Measurements from ENCODE around the gene SPAG16.

SPAG16 gene

DNA sequence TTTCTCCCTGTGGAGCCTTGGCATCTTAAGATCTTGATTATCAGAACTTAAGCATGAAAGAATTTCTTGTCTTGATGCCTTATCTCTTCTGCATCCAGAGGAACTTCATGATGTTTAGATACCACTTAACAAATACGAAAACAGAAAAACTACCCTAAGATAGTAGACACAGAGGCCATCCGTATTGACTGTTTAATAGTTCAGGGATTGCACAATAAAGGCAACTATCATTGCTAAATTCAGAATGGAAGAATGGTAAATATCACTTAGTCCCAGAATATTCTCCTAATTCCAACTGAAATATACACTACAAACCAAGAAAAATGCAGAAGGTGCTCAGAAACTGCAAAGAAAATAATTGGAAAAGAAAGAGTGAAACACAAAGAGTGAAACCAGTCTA lies 912.0 kb downstream of the SPAG16 start:
- no peak for DNase-seq

GRCh38 chr2:214201892-214202291 lies 917.6 kb downstream of the SPAG16 start:
- DNase-seq, result no peak

GRCh38 chr2:214203214-214203613 lies 919.0 kb downstream of the SPAG16 start:
- DNase-seq, result no peak

GRCh38 chr2:214203744-214204289 lies 919.6 kb downstream of the SPAG16 start:
- DNase-seq, result no peak

GRCh38 chr2:214215107-214215506 lies 930.8 kb downstream of the SPAG16 start:
- DNase-seq, result no peak

- DNase-seq, result no peak
Measured at GRCh38 chr2:214217136-214217535, 932.9 kb downstream of the SPAG16 start.

DNA sequence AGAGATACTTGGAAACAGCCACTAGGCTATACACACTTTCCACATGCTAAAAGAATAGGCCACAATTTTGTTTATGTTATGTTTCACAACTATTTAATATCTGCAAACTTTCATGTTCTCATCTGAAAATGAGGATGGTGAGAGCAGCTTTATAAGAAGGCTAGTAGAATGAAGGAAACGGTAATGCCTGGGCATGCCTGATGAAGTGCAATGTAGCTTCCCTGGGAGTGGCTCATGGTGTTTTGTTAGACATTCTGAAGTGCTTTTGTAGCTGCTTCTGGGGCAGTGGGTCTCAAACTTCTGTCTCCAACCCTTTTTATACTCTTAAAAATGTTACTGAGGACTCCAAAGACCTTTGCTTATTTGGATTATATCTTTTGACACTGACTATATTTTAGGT lies 933.3 kb downstream of the SPAG16 start:
- DNase-seq, result no peak

- no peak for DNase-seq
Measured at GRCh38 chr2:214220251-214220650, 936.0 kb downstream of the SPAG16 start.

DNA sequence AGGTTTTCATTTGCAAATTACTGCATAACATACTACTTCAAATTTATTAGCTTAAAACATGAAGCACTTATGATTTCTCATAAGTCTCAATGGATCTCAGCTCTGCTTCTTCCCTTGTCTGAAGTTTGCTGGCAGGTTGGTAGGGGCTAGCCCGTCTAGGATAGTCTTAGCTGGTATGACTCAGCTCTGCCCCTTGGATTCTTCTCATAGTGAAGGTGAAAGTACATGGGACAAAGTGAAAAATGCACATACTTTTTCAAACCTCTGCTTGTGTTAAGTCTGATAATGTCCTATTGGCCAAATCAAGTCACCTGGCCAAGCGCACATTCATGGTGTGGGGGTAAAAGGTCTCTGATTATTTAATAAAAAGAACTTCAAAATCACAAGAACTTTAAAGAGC lies 941.8 kb downstream of the SPAG16 start:
- no peak for DNase-seq

DNA sequence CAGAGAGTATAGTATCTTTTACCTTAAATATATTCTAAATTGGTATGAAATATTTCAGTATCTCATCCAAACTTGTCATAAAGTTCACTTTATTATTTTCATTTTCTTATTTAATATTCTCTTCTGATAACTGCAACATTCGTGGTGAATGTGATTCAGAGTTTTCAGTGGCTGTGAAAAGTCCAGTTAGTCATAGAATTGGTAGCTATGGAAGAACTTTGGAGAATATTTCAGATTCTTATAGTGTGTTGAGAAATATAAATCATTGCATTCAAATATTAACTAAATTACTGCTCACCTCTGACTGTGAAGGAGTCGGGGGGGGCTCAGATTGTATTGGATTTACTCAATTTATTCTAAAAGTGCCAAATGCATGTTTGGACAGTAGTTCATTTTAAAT lies 948.0 kb downstream of the SPAG16 start:
- DNase-seq, result no peak

DNA sequence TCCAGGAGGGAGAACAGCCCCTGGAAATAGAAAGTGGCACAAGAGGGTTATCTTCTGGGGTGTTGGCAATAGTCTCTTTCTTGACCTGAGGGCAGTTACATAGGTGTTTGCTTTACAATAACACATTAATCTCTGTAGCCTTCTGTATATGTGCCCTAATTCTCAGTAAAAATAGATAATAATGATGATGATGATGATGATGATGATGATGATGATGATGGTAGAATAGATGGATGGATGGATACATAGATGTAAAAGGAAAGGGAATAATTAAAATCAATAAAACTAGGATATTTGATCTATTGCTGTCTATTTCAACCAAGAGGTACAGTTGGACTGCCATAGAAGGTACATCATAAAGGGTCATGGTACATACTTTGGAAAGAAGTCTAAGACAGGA lies 948.9 kb downstream of the SPAG16 start:
- DNase-seq, result no peak

DNA sequence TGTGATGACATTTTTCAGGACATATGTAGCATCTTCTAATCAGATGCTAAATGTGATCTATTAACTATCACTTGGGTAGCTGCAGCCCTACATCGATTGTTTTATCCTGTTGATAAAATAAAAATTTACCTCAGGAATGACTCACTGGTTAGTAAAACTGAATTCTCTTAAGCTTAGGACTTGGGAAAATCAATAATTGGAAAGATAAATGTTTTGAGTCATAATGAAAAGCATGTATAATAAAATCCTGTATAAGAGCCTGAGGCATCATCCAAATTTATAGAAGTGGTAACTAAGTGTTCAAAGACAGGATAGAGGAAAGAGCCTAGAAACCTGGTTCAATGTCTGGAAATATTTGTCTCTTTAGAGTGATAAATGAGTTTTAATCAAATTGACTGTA lies 958.5 kb downstream of the SPAG16 start:
- DNase-seq, result no peak

- DNase-seq, result no peak
Measured at GRCh38 chr2:214244847-214245246, 960.6 kb downstream of the SPAG16 start.

GRCh38 chr2:214246417-214246816 lies 962.2 kb downstream of the SPAG16 start:
- DNase-seq, result no peak

- no peak for DNase-seq
Measured at GRCh38 chr2:214247531-214247930, 963.3 kb downstream of the SPAG16 start.

- no peak for DNase-seq
Measured at GRCh38 chr2:214255046-214255445, 970.8 kb downstream of the SPAG16 start.

DNA sequence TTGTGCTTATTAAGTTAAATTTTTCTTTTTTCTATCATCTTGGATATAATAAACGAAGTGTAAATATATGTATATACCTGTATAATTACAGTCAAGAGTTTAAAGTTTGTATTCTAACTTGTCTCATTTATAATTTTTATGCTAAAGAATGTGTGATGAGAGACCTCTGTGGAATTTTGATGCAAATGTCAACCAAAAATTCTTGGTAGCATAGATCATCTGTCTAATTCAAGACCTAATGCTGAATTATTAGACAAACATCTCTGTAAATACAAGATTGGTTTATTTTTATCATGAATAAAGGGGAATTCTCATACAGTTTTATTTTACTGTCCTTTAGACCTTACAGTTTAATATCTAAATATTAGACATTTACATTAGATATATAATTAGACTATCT lies 977.4 kb downstream of the SPAG16 start:
- no peak for DNase-seq

- DNase-seq, result no peak
Measured at GRCh38 chr2:214264171-214264570, 979.9 kb downstream of the SPAG16 start.

DNA sequence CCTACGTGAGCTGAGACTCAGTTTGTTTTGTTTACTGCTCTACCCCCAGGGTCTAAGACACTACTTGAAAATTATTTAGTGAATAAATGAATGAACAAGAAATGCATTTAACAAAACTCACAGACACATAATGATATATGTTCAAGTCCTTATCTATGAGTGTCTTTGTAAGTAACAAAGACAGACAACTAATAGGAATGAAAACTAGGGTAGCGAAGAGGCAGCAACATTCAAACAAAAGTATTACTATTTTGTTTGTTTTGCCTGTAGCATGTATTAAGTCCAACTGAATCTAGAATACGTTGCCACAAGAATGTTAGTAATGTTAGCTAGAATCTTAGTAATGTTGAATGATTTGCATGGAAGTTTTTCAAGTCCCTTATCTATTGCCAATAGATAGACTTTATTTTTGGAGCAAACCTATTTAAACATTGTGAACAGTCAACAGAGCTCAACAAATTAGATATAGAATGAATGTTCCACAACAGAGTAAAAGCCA lies 981.8 kb downstream of the SPAG16 start:
- no peak for DNase-seq

DNA sequence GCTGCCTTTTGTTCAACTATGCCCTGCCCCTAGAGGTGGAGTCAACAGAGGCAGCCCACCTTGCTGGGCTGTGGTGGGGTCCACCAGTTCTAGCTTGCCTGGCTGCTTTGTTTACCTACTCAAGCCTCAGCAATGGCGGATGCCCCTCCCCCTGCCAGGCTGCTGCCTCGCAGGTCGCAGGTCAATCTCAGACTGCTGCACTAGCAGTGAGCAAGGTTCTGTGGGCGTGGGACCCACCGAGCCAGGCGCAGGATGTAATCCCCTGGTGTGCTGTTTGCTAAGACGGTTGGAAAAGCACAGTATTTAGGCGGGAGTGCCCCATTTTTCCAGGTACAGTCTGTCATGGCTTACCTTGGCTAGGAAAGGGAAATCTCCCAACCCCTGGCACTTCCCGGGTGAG lies 993.6 kb downstream of the SPAG16 start:
- DNase-seq, result no peak

DNA sequence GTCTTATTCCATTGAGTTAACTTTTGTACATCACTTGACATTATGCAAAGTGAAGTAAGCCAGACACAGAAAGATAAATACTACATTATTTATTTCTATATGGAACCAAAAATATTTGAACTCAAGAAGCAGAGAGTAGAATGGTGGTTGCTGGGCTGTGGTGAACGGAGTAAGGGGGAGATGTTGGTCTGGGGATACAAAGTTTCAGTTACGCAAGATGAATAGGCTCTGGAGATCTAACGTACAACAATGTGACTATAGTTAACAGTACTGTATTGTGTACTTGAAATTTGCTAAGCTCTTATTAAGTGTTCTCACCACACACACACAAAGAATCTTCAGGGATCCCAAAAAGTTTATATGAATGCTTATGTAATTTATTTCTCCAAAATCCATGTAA lies 1001.7 kb downstream of the SPAG16 start:
- no peak for DNase-seq

DNA sequence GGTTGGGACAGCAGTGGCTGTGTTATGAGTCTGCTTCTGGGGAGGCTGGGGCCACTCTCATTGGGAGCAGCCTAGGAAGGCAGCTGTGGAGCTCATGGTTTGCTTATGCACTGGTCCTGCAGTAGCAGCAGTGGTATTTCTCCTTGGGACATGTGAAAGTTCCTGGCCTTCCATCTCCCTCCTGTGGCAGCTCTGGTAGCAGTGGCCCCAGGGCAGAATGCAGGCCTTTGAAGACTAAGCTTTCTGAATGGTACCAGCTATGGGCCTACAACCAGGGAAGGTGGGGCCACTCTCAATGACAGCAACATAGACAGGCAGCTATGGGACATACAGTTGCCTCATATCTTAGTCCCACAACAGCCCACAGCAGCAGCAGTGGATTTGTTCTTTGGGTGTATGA lies 1009.3 kb downstream of the SPAG16 start:
- DNase-seq, result no peak

DNA sequence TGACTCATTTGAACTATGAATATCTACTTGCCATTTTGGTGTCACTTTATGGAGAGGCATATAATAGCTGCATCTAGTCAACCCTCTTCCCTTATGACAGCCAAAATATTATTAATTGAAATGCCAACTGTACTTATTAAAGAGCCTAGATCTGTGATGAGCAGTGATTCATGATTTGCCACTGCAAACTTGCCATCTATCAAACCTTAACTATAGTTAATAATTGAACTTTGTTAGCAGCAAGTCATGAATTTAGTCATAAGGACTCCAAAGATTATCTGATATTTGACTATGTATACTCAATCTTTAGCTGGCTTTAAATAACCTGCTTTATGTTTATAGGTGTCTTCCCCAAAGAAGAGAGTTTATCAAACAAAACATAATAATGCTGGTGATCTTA lies 1010.2 kb downstream of the SPAG16 start:
- no peak for DNase-seq

DNA sequence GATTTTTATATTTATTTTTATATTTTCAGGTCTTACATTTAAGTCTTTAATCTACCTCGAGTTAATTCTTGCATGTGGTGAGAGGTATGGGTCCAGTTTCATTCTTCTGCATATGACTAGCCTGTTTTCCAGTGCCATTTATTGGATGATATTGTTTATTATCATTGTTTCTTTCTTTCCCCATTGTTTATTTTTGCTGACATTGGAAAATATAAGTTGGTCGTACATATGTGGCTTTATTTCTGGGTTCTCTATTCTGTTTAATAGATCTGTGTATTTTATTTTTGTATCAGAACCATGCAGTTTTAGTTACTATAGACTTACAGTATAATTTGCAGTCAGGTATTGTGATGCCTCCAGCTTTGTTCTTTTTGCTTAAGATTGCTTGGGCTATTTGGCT lies 1013.2 kb downstream of the SPAG16 start:
- DNase-seq, result no peak

DNA sequence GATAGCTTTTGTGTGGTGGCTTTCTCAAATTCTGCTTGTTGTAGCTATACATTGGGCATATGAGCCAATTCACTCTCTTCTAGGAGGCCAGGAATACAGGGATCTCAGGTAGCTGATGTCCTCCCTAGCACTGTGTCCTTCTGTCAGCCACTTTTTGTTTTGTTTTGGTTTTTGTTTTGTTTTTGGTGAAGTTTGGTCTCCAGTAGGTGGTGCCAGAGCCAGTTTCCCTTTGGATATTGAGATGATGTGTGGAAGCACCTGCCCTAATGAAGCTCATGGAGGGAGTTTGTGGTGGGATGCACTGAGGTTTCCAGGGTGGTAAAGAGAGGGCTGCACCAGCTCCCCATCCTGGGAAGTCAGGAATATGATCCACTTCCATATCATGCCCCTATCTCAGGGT lies 1026.1 kb downstream of the SPAG16 start:
- peak; percentile 5 for DNase-seq

Data from hematopoietic multipotent progenitor cell treated with erythropoietin and hydrocortisone succinate and interleukin-3 and kit ligand, for 6 days (in vitro differentiated cells).